Liver (tissue), 9 donors: ENCODE results near the gene RPL26. TPM values are rescaled to one million over a fixed set of nuclear protein-coding genes. Genes with fewer than 3 reads are reported as not detected.

Experiments
- DNase-seq: peaks from one replicate; pipeline ENCODE4 v3.0.0-alpha.2; 2017; ENCODE audit warnings: low spot score
- H3K27ac ChIP-seq, 2 donors: one replicate each; pipeline ENCODE4 v1.7.0; 2013; ENCODE audit warnings: inconsistent platforms in 2 of 2, low read length in 2 of 2, control low read depth in 1 of 2, low read depth in 1 of 2, mild to moderate bottlenecking in 1 of 2
- H3K27me3 ChIP-seq, 4 donors: one replicate each; pipeline versions ENCODE4 v1.6.1 to v1.7.0; 2013; ENCODE audit warnings: low read length in 3 of 4, inconsistent platforms in 1 of 4, mild to moderate bottlenecking in 1 of 4, moderate library complexity in 1 of 4; ENCODE audit not compliant: control insufficient read depth in 4 of 4, insufficient read depth in 4 of 4
- H3K36me3 ChIP-seq, 4 donors: one replicate each; pipeline versions ENCODE4 v1.6.1 to v1.7.0; 2013; ENCODE audit warnings: low read length in 3 of 4, mild to moderate bottlenecking in 3 of 4, low read depth in 1 of 4, moderate library complexity in 1 of 4; ENCODE audit not compliant: control insufficient read depth in 4 of 4, insufficient read depth in 3 of 4
- H3K4me1 ChIP-seq, 4 donors: one replicate each; pipeline versions ENCODE4 v1.6.1 to v1.7.0; 2013; ENCODE audit warnings: low read length in 3 of 4, mild to moderate bottlenecking in 3 of 4, moderate library complexity in 1 of 4; ENCODE audit not compliant: control insufficient read depth in 4 of 4, insufficient read depth in 4 of 4
- H3K4me3 ChIP-seq, 3 donors: one replicate each; pipeline versions ENCODE4 v1.6.1 to v1.7.0; 2013; ENCODE audit warnings: low read length in 3 of 3, control low read depth in 1 of 3, low read depth in 1 of 3, mild to moderate bottlenecking in 1 of 3
- H3K9ac ChIP-seq, 2 donors: one replicate each; pipeline ENCODE4 v1.7.0; 2013; ENCODE audit warnings: low read length in 2 of 2, mild to moderate bottlenecking in 2 of 2, moderate library complexity in 2 of 2, control low read depth in 1 of 2, low read depth in 1 of 2
- H3K9me3 ChIP-seq, 4 donors: one replicate each; pipeline versions ENCODE4 v1.6.1 to v1.7.0; 2013; ENCODE audit warnings: low read length in 3 of 4; ENCODE audit not compliant: control insufficient read depth in 4 of 4
- EGR1 ChIP-seq, 2 donors: IDR thresholded peaks; 2 replicates each; pipeline ENCODE4 v1.6.1; 2016 to 2018; ENCODE audit warnings: antibody characterized with exemption in 2 of 2, low read depth in 2 of 2
- FOXA1 ChIP-seq: IDR thresholded peaks from 2 replicates; pipeline ENCODE4 v1.6.1; 2016; ENCODE audit warnings: antibody characterized with exemption
- FOXA2 ChIP-seq: IDR thresholded peaks from 2 replicates; pipeline ENCODE4 v1.6.1; 2016; ENCODE audit warnings: antibody characterized with exemption
- GABPA ChIP-seq, 2 donors: IDR thresholded peaks in 1 of 2; conservative IDR thresholded peaks in 1 of 2; 2 replicates each; pipeline ENCODE4 v1.6.1; 2016; ENCODE audit warnings: antibody characterized with exemption in 2 of 2, mild to moderate bottlenecking in 1 of 2, moderate library complexity in 1 of 2
- HNF4A ChIP-seq, 2 donors: conservative IDR thresholded peaks; 2 replicates each; pipeline ENCODE4 v1.6.1; 2016; ENCODE audit warnings: antibody characterized with exemption in 2 of 2, mild to moderate bottlenecking in 2 of 2
- JUND ChIP-seq, 2 donors: IDR thresholded peaks; 2 replicates each; pipeline ENCODE4 v1.6.1; 2016; ENCODE audit warnings: antibody characterized with exemption in 2 of 2
- NR2F2 ChIP-seq: IDR thresholded peaks from 2 replicates; pipeline ENCODE4 v1.6.1; 2016; ENCODE audit warnings: antibody characterized with exemption
- RAD21 ChIP-seq, 2 donors: IDR thresholded peaks; 2 replicates each; pipeline ENCODE4 v1.6.1; 2016; ENCODE audit warnings: antibody characterized with exemption in 2 of 2, mild to moderate bottlenecking in 2 of 2
- REST ChIP-seq: IDR thresholded peaks from 2 replicates; pipeline ENCODE4 v1.6.1; 2016; ENCODE audit warnings: antibody characterized with exemption, mild to moderate bottlenecking
- RXRA ChIP-seq, 2 donors: IDR thresholded peaks; 2 replicates each; pipeline ENCODE4 v1.6.1; 2017 to 2018; ENCODE audit warnings: antibody characterized with exemption in 2 of 2, mild to moderate bottlenecking in 1 of 2
- TAF1 ChIP-seq: conservative IDR thresholded peaks from 2 replicates; pipeline ENCODE4 v1.6.1; 2016; ENCODE audit warnings: antibody characterized with exemption, mild to moderate bottlenecking
- YY1 ChIP-seq: IDR thresholded peaks from 2 replicates; pipeline ENCODE4 v1.6.1; 2016; ENCODE audit warnings: antibody characterized with exemption, mild to moderate bottlenecking
- WGBS: extraction: QIAGEN DNeasy Blood & Tissue Kit; methylation state at CpG from one replicate; pipeline ENCODE4 v1.1.7; 2013; 5-methylcytosine and 5-hydroxymethylcytosine counted together
- polyA plus RNA-seq, 2 donors: library from polyadenylated mRNA; stranded (reverse) in 1 of 2; unstranded in 1 of 2; fragments of 200-250 nt in 1 of 2; fragments of >200 nt in 1 of 2; fragmentation: Nextera tagmentation in 1 of 2; extraction: Ambion mirVana in 1 of 2; gene quantifications; one replicate each; pipeline versions ENCODE4 v1.2.1 to v1.2.3, GENCODE V29; 2013 to 2015
- total RNA-seq, 2 donors: library from RNA; depleted of rRNA; stranded (reverse); fragments of >200 nt; gene quantifications; one replicate each; pipeline ENCODE4 v1.2.3, GENCODE V29; 2014
- TF ChIP-seq, protein P1 (sequence below): fragments of 150-350 bp; IDR thresholded peaks from 2 replicates; pipeline ENCODE4 v1.5.1; 2017; ENCODE audit warnings: improper control_type of control experiment, low read depth, low read length; ENCODE audit not compliant: missing input control
- TF ChIP-seq, protein P2 (sequence below): IDR thresholded peaks from 2 replicates; pipeline ENCODE4 v1.6.1; 2016; ENCODE audit warnings: antibody characterized with exemption
- TF ChIP-seq, protein P3 (sequence below): IDR thresholded peaks from 2 replicates; pipeline ENCODE4 v1.6.1; 2016; ENCODE audit warnings: antibody characterized with exemption
- TF ChIP-seq, protein P4 (sequence below): IDR thresholded peaks from 2 replicates; pipeline ENCODE4 v1.6.1; 2016; ENCODE audit warnings: antibody characterized with exemption
- donor health status: healthy.
- donor health status: healthy.
- donor health status: healthy.
- donor health status: healthy.
- donor health status: healthy.

Gene RPL26
- total and polyA plus RNA-seq, 4 donors = 309 to 1,192 (median 1,053) TPM

DNA sequence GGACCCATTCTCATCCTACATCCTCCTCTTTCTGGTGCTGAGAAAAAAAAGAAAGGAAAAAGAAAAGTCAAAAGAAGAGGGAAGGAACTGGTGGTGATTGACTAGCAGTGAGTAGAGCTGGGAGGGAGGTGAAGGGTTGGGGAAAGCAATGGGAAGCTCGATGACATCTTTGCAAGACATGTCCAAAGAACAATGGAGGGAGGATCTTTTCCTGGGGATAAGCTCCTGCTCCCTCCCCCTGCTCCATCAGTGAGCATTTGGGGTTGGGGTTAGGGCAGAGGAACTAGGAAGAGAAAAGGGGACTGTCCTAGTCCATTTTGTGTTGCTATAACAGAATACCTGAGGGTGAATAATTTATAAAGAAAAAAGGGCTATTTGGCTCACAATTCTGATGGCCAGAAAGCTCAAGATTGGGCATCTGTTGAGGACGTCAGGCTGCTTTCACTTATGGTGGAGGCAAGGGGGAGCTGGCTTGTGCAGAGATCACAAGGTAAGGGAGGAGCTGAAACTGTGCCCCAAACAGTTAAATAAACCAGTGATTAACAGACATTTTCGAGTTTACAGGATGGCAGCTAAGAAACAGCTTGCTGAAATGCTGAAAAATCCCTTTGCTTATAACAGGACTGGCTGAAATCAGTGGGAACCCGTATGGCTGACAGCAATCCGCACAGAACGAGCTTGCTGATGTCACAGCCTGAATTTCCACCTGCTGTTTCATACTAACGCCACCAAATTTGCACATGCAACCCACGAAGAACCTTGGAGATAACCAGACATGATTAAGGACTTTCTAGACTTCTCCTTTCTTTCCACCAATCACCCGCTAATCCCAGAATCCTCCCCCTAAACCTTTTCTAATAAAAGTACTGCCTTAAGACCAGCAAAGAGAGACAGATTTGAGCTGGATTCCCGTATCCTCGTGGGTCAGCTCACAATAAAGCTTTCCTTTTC, 44.9 kb downstream of the RPL26 start:
- Histone ChIP-seq H3K36me3 (no peaks in the 10 kb centered on the region), H3K9ac (no peak overlapping the region), H3K27me3 (no peaks in the 10 kb centered on the region), H3K27ac (no peak overlapping the region), H3K9me3 (no peaks in the 10 kb centered on the region), H3K4me3 (no peak overlapping the region), H3K4me1 (no peaks in the 10 kb centered on the region)
- no peak for DNase-seq
- WGBS = 43% methylated on average over 11 of the region's 11 CpGs
- TF ChIP-seq REST = no peak
- no peak for TF ChIP-seq TAF1
- no peak for TF ChIP-seq HNF4A (conservative IDR thresholded peaks at IDR 0.05)
- TF ChIP-seq, protein P1, sequence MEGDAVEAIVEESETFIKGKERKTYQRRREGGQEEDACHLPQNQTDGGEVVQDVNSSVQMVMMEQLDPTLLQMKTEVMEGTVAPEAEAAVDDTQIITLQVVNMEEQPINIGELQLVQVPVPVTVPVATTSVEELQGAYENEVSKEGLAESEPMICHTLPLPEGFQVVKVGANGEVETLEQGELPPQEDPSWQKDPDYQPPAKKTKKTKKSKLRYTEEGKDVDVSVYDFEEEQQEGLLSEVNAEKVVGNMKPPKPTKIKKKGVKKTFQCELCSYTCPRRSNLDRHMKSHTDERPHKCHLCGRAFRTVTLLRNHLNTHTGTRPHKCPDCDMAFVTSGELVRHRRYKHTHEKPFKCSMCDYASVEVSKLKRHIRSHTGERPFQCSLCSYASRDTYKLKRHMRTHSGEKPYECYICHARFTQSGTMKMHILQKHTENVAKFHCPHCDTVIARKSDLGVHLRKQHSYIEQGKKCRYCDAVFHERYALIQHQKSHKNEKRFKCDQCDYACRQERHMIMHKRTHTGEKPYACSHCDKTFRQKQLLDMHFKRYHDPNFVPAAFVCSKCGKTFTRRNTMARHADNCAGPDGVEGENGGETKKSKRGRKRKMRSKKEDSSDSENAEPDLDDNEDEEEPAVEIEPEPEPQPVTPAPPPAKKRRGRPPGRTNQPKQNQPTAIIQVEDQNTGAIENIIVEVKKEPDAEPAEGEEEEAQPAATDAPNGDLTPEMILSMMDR = no peak
- TF ChIP-seq GABPA (IDR thresholded peaks at IDR 0.05 in 1 of 2, conservative IDR thresholded peaks at IDR 0.05 in 1 of 2) = no peak
- TF ChIP-seq EGR1 (IDR thresholded peaks at IDR 0.05; ENCODE audit: low read depth in 2 of 2) = no peak
- no peak for TF ChIP-seq RAD21 (IDR thresholded peaks at IDR 0.05)
- no peak for TF ChIP-seq FOXA2
- TF ChIP-seq, protein P2, sequence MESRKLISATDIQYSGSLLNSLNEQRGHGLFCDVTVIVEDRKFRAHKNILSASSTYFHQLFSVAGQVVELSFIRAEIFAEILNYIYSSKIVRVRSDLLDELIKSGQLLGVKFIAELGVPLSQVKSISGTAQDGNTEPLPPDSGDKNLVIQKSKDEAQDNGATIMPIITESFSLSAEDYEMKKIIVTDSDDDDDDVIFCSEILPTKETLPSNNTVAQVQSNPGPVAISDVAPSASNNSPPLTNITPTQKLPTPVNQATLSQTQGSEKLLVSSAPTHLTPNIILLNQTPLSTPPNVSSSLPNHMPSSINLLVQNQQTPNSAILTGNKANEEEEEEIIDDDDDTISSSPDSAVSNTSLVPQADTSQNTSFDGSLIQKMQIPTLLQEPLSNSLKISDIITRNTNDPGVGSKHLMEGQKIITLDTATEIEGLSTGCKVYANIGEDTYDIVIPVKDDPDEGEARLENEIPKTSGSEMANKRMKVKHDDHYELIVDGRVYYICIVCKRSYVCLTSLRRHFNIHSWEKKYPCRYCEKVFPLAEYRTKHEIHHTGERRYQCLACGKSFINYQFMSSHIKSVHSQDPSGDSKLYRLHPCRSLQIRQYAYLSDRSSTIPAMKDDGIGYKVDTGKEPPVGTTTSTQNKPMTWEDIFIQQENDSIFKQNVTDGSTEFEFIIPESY = no peak

DNA sequence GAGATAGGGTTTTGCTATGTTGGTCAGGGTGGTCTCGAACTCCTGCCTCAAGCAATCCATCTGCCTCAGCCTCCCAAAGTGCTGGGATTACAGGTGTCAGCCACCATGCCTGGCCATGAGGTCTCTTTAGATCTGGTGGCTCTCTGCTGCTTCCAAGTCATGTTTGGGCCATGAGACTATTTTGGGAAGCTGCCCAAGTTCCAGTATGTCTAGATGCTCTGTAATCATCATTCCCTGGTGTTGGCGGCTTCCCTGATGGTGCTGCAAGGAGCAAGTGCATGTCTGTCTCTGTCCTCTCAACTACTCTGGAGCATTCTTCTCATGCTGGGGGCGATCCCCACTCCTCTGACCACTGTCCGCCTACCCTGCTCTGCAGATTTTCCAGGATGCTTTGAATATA, 49.7 kb downstream of the RPL26 start:
- no peaks in the 10 kb centered on the region for H3K9me3 ChIP-seq
- DNase-seq = no peak
- H3K27ac ChIP-seq = no peak overlapping the region
- no peak overlapping the region for H3K9ac ChIP-seq
- TF ChIP-seq NR2F2 (no peak), FOXA1 (no peak), YY1 (no peak), JUND (IDR thresholded peaks at IDR 0.05) (no peak), FOXA2 (no peak), EGR1 (IDR thresholded peaks at IDR 0.05; ENCODE audit: low read depth in 2 of 2) (no peak), GABPA (IDR thresholded peaks at IDR 0.05 in 1 of 2, conservative IDR thresholded peaks at IDR 0.05 in 1 of 2) (no peak), RAD21 (IDR thresholded peaks at IDR 0.05) (no peak), HNF4A (conservative IDR thresholded peaks at IDR 0.05) (no peak), TAF1 (no peak), RXRA (IDR thresholded peaks at IDR 0.05) (no peak)
- TF ChIP-seq, protein P3, sequence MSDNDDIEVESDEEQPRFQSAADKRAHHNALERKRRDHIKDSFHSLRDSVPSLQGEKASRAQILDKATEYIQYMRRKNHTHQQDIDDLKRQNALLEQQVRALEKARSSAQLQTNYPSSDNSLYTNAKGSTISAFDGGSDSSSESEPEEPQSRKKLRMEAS = no peak
- TF ChIP-seq, protein P2 = no peak
- TF ChIP-seq, protein P1 = no peak
- TF ChIP-seq, protein P4, sequence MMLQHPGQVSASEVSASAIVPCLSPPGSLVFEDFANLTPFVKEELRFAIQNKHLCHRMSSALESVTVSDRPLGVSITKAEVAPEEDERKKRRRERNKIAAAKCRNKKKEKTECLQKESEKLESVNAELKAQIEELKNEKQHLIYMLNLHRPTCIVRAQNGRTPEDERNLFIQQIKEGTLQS = no peak
- no peaks in the 10 kb centered on the region for H3K27me3 ChIP-seq
- H3K4me3 ChIP-seq = no peak overlapping the region
- no peaks in the 10 kb centered on the region for H3K4me1 ChIP-seq
- 97% methylated on average over 4 of the region's 4 CpGs for WGBS
- H3K36me3 ChIP-seq = no peaks in the 10 kb centered on the region
